ENCODE measurements around the gene UBE3D. TPM values are rescaled to one million over a fixed set of nuclear protein-coding genes. Genes with fewer than 3 reads are reported as not detected.

UBE3D gene
- total RNA-seq, 4 donors from 2014 or later, result 4.0 to 13.2 (median 9.5) TPM

GRCh38 chr6:82869493-82869892 lies 196.1 kb downstream of the UBE3D start:
- DNase-seq, result no peak
- Histone ChIP-seq H3K36me3 (no peaks in the 10 kb centered on the region), H3K4me1 (no peaks in the 10 kb centered on the region), H3K27me3 (no peaks in the 10 kb centered on the region), H3K9me3 (no peaks in the 10 kb centered on the region), H3K4me3 (no peak overlapping the region), H3K27ac (no peak overlapping the region)
- no peak for TF ChIP-seq POLR2A (IDR thresholded peaks at IDR 0.05)
- no peak for TF ChIP-seq CTCF (IDR thresholded peaks at IDR 0.05)

- no peaks in the 10 kb centered on the region for H3K9me3 ChIP-seq
- no peaks in the 10 kb centered on the region for H3K36me3 ChIP-seq
- no peak overlapping the region for H3K27ac ChIP-seq
- TF ChIP-seq CTCF (IDR thresholded peaks at IDR 0.05) (no peak), POLR2A (IDR thresholded peaks at IDR 0.05) (no peak)
- H3K27me3 ChIP-seq, result no peaks in the 10 kb centered on the region
- H3K4me3 ChIP-seq, result no peak overlapping the region
- no peaks in the 10 kb centered on the region for H3K4me1 ChIP-seq
- no peak for DNase-seq
These were observed 197.7 kb downstream of the UBE3D start for GRCh38 chr6:82867946-82868345.

- TF ChIP-seq POLR2A (IDR thresholded peaks at IDR 0.05) (no peak), CTCF (IDR thresholded peaks at IDR 0.05) (no peak)
- Histone ChIP-seq H3K9me3 (no peaks in the 10 kb centered on the region), H3K27me3 (no peaks in the 10 kb centered on the region), H3K4me1 (no peaks in the 10 kb centered on the region), H3K4me3 (no peak overlapping the region), H3K36me3 (no peaks in the 10 kb centered on the region), H3K27ac (no peak overlapping the region)
- no peak for DNase-seq
These were observed 199.2 kb downstream of the UBE3D start for GRCh38 chr6:82866446-82866845.

GRCh38 chr6:82865461-82865860 lies 200.2 kb downstream of the UBE3D start:
- no peak for DNase-seq
- H3K4me3 ChIP-seq, result no peak overlapping the region
- H3K27ac ChIP-seq, result no peak overlapping the region
- no peaks in the 10 kb centered on the region for H3K9me3 ChIP-seq
- H3K27me3 ChIP-seq, result no peaks in the 10 kb centered on the region
- no peaks in the 10 kb centered on the region for H3K4me1 ChIP-seq
- H3K36me3 ChIP-seq, result no peaks in the 10 kb centered on the region
- TF ChIP-seq CTCF (IDR thresholded peaks at IDR 0.05) (no peak), POLR2A (IDR thresholded peaks at IDR 0.05) (no peak)

- no peaks in the 10 kb centered on the region for H3K27me3 ChIP-seq
- TF ChIP-seq CTCF (IDR thresholded peaks at IDR 0.05), result no peak
- no peak for TF ChIP-seq POLR2A (IDR thresholded peaks at IDR 0.05)
- no peaks in the 10 kb centered on the region for H3K36me3 ChIP-seq
- no peak overlapping the region for H3K27ac ChIP-seq
- H3K4me3 ChIP-seq, result no peak overlapping the region
- DNase-seq, result no peak
- H3K4me1 ChIP-seq, result no peaks in the 10 kb centered on the region
- no peaks in the 10 kb centered on the region for H3K9me3 ChIP-seq
These were observed 201.9 kb downstream of the UBE3D start for GRCh38 chr6:82863781-82864180.

- Histone ChIP-seq H3K27me3 (no peaks in the 10 kb centered on the region), H3K9me3 (no peaks in the 10 kb centered on the region), H3K27ac (no peak overlapping the region), H3K4me3 (no peak overlapping the region), H3K36me3 (no peaks in the 10 kb centered on the region), H3K4me1 (no peaks in the 10 kb centered on the region)
- no peak for TF ChIP-seq POLR2A (IDR thresholded peaks at IDR 0.05)
- no peak for TF ChIP-seq CTCF (IDR thresholded peaks at IDR 0.05)
- DNase-seq, result no peak
These were observed 203.1 kb downstream of the UBE3D start for GRCh38 chr6:82862543-82862942.

Measured in Peyer's patch (tissue), 4 donors.